Uterus (tissue), 2 donors: Measurements from ENCODE around the gene HSPB7.

ENCODE experiments used
- CTCF ChIP-seq, 4 experiments: fragments of 200-600 bp in 2 of 4; fragments of 450-650 bp in 2 of 4; sonication (generic) in 2 of 4; IDR thresholded peaks; one replicate each; pipeline ENCODE4 v1.5.1; 2016 to 2019; ENCODE audit warnings: antibody characterized with exemption in 4 of 4, mild to moderate bottlenecking in 2 of 4, moderate library complexity in 1 of 4
- POLR2A ChIP-seq, 2 donors: fragments of 450-650 bp; IDR thresholded peaks; one replicate each; pipeline ENCODE4 v1.6.1; 2016; ENCODE audit warnings: antibody characterized with exemption in 2 of 2, mild to moderate bottlenecking in 1 of 2, moderate library complexity in 1 of 2

- no peak for TF ChIP-seq CTCF (IDR thresholded peaks at IDR 0.05)
- no peak for TF ChIP-seq POLR2A (IDR thresholded peaks at IDR 0.05)
Measured at GRCh38 chr1:16029288-16029687, 11.4 kb upstream of the HSPB7 start.
